ENCODE results near the gene SECTM1. TPM values are rescaled to one million over a fixed set of nuclear protein-coding genes. Genes with fewer than 3 reads are reported as not detected.
A peak's percentile ranks its signal among the peaks of the same experiment; 100 is the strongest.

The SECTM1 gene
- total RNA-seq, 1 donor from 2014 or later, result 1.1 TPM

DNA sequence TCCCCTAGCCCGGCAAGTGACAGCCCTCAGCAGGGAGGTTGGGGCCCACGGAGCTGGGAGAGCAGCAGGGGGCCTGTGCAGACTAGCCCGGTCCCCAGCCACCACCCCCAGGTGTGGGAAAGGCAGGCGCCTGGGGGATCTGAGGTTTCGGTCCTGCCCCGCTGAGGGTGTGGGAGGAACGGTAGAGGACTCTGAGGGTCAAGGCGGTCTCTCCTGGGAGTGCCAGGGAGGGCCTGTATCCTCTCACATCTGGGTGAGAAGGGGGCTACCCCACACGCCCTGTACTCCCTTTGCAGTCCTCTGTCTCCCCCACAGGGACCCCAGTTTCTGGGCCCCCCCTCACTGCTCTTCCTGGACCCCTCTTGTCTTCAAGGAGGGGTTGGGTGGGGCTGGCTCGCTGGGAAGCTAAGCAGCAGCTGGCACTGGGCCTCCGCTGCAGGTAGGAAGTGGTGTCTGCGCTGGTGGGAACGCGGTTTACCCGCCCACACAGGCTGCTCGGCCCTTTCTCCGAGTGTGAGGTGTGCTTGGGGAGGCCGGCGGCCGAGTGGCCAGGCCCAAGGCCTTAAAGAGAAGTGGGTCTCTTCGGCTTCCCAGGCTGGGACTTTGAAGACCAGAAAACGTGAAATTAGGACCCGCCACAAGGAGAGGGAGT lies 31.5 kb downstream of the SECTM1 start:
- DNase-seq (ENCODE audit: extremely low read depth, low read depth, low spot score), result no peak

DNA sequence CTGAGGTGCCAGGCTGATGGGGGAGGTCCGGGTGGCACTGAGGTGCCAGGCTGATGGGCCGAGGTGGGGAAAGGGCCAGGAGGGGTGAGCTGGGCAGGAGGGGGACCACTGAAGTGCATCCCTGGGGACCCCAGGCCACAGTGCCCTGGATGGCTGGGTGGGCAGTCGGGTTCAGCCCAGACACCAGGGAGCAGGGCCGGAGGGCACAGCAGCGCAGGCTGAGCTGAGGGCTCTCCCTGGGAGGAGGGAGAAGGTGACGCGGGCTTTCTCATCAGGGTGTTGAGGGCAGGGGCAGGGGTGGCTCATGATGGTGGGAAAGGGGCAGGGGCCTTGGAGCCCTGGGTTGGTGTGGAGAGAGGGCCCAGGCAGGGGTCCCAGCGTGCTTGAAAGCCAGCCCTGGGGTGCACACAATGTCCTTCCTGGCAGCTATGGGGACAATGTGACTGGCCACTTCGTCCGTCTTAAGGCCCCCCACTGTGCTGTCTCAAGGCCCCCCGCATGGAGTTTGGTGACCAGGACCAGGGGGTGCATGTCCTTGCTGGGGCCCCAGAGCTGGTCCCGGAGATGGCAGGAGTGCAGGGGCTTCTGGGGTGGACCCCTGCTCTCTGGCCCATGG lies 32.2 kb downstream of the SECTM1 start:
- no peak for DNase-seq (ENCODE audit: extremely low read depth, low read depth, low spot score)

DNA sequence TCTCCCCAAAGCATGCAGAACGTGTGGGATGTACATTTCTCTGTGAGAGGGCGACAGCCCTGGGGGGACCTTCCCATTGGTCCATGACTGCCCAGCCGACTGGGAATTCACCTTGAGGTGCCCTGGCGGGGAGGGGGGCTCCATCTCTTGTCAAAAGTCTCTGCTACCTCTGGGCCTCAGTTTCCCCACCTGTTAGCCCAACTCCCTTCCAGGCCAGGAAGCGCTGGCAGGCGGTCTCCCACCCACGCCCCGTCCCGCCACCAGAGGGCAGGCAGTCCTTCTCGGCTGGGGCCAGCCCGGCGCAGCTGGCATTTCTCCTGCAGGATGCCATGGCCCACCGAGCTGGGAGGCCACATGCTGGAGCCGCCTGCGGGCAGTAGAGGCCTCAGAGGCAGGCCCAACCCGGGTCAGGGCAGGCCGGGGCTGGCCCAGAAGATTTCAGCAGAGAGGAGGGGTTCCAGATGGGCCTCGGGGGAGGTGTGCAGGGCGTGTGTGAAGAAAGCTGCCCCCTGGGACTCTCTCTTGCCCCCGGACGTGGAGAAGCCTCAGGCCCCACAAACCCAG lies 32.8 kb downstream of the SECTM1 start:
- DNase-seq (ENCODE audit: extremely low read depth, low read depth, low spot score), result no peak

DNA sequence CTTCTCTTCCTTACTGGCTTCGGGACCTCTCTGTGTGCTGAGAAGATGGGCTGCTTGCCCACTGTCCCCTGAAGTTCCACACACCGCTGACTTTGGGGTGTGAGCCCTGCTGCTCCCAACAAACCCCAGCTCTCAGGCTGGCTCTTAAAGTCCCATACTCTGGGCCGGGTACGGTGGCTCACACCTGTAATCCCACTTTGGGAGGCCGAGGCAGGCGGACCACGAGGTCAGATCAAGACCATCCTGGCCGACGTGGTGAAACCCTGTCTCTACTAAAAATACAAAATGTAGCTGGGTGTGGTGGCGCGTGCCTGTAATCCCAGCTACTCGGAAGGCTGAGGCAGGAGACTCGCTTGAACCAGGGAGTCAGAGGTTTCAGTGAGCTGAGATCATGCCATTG lies 33.3 kb downstream of the SECTM1 start:
- no peak for DNase-seq (ENCODE audit: extremely low read depth, low read depth, low spot score)

DNA sequence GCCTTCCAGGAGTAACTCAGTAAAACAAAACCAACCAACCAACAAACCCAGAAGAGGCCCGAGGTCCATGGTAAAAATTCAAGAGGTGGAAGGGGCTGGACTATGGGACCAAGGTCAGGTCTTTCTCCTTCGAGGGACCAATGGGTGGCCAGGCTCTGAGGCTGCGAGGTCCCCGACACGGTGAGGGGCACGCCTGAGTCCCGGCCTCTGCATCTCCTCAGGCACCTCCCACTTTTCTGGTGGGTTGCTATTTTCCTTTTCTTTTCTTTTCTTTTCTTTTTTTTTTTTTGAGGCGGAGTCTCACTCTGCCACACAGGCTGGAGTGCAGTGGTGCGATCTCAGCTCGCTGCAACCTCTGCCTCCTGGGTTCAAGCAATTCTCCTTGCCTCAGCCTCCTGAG lies 34.1 kb downstream of the SECTM1 start:
- DNase-seq (ENCODE audit: extremely low read depth, low read depth, low spot score), result no peak

DNA sequence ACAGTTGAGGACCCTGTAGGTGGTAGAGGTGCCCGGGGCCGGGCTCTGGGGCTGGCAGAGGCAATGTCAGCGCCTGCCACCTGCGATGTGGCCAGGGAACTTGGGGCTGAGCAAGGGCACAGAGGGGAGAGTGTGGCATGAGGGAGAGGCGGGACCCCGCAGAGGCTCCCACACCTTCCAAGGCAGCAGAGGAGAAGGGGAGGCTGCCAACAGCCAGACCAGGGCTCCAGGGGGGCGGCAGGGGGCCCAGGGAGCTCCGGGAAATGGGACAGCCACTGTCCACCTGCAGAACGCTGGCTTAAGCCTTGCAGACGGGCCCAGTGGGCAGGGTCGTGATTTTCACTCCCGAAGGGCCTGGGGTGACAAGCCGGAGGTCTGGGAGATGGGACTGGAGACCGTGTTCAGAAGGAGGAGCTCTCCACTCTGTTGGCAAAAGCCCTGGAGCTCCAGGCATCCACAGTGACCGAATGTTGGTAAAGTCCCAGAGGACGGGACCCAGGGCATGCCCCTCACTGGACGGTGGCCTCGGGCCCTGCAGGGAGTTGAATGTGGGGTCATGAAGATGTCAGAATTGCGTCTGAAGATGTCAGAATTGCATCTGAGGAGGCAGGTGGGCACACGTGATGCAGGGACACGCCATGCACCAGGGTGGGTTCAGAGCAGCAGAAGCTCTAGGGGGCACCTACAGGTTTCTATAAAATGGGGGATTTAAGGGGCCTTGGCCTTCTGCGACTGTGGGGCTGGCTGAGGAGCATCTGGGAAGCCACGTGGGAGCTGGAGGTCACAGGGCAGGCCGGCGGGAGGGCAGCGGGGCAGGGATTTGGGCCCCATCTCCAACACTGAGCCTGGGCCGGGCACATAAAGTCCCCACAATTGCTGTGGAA lies 34.8 kb downstream of the SECTM1 start:
- no peak for DNase-seq (ENCODE audit: extremely low read depth, low read depth, low spot score)

DNA sequence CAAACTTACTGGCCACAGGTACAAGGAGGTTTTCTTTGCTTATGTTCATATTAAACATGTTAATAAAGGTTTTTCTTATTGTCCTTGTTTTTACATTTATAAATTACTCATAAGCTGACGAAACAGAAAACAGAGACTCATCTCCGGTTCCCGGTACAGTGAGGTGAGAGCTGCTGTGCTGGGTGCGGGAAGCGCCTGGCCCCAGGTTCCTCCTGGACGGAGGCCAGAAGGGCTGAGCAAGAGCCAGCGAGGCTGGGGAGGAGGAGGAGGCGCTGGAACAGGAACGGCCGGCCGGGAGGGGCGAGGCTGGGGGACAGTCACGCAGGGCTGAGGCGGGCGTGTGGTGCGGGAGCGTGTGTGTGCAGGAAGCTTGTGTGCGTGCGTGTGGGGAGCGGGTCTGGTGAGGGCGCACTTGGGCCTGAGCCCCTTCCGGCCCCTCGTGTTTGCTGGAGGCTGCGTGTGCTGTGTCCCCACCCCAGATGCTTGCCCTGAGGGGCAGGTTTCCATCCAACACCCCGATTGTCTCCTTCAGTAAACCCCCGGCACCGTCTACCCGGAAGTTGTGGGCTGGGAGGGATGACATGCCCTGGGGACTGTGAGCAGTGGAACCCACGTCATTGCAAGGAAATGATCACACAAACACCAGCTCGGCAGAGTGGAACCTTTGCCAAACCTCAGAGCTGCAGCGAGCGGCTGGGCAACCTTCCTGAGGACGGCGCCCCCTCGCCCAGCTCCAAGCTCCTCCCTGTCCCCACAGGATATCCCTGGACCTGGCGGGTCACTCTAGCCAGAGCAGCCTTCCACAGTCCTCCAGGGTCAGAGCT lies 35.6 kb downstream of the SECTM1 start:
- DNase-seq (ENCODE audit: extremely low read depth, low read depth, low spot score), result peak; percentile 68

DNA sequence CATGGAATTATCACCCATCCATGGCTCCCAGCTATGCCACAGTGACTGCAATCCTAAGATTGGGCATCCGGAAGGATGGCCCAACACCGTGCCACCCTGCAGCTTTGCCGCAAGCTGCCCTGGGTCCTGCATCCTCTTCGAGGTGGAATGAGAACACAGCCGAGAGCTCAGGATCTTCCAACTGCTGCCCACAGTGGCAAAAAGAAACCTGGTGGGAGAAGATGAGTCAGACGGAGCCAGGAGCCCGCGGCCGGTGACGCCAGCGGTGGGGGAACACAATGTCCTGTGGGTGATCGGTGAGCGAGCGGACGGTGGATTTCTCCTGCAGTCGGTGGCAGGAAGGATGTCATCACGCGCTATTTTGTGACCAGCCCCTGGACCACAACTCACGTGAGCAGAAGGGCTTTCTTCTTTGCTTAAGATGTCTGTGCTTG lies 36.3 kb downstream of the SECTM1 start:
- DNase-seq (ENCODE audit: extremely low read depth, low read depth, low spot score), result peak; percentile 61

DNA sequence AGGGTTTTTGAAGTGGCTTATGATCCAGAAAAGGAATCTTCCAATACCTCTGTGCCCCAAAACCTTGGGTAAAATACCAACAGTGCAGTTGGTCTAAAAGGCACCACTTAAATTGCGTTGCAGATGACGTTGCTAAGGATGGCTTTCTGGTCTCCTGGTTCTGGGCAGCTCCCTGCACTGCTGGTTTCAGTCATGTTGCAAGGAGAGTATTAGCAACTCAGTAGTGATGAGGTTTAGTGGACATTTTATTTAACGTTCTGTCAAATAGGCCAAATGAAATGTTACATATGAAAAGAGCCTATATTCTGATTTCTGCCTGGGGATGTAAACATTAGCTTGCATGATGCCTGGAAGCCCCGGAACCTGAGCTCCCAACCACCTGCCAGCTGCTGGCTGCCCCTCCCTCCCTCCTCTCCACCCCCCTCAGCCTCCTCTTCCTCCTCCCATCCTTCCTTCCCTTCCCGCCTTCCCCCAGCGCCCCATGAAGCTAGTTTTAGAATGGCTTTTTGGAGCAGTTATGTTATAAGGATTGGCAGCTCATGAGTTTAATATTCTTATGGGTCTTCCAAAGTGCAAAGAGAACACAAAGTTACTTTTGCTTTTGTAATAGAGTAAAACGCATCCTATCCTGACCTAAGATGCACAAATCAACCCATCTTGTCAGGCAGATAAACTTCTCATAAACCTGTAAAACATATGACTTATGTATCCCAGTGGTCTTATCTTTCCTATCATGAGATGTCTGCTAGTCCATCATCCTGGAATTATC lies 36.9 kb downstream of the SECTM1 start:
- no peak for DNase-seq (ENCODE audit: extremely low read depth, low read depth, low spot score)

DNA sequence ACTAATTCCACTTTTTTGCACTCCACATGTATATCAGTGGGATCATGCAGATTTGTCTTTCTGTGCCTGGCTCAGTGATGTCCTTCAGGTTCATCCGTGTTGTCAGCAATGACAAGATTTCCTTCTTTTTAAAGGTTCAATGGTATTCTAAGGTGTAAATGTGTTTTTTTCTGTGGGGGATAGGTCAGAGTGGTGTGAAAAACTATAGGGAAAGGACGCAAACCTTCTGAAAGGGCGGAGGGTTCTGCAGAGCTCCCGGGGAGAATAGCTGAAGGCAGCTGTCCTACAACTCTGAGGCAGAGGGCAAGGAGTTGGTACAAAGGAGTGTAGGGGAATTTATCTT lies 38.1 kb downstream of the SECTM1 start:
- DNase-seq (ENCODE audit: extremely low read depth, low read depth, low spot score), result no peak

DNA sequence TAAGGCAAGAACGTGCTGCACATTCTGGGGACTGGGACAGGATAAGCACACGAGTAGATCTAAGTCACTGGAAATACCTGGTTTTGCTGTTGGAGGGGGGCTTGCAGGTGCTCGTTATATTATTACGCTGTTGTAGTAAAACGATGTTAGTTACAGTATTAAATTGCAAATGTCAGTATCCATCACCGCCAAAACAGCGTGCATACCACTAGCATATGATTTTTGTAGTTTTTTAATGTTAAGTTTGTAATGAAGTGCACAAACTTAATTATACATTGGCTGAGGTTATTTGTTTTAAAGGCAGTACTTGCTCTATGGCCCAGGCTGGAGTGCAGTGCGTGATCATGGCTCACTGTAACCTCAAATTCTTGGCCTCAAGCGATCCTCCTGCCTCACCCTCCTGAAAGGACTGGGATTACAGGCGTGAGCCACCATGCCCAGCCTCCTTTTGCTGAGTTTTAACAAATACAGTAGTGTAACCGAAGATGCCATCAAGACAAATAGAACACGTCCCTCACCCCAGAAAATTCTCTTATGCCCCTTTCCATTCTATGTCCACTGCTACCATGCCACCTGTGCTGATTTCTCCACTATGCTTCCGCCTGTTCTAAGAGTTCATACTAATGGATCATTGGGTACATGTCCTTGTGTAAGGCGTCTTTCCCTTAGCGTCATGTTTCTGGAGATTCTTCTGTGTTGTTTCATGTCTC lies 39.3 kb downstream of the SECTM1 start:
- DNase-seq (ENCODE audit: extremely low read depth, low read depth, low spot score), result no peak

DNA sequence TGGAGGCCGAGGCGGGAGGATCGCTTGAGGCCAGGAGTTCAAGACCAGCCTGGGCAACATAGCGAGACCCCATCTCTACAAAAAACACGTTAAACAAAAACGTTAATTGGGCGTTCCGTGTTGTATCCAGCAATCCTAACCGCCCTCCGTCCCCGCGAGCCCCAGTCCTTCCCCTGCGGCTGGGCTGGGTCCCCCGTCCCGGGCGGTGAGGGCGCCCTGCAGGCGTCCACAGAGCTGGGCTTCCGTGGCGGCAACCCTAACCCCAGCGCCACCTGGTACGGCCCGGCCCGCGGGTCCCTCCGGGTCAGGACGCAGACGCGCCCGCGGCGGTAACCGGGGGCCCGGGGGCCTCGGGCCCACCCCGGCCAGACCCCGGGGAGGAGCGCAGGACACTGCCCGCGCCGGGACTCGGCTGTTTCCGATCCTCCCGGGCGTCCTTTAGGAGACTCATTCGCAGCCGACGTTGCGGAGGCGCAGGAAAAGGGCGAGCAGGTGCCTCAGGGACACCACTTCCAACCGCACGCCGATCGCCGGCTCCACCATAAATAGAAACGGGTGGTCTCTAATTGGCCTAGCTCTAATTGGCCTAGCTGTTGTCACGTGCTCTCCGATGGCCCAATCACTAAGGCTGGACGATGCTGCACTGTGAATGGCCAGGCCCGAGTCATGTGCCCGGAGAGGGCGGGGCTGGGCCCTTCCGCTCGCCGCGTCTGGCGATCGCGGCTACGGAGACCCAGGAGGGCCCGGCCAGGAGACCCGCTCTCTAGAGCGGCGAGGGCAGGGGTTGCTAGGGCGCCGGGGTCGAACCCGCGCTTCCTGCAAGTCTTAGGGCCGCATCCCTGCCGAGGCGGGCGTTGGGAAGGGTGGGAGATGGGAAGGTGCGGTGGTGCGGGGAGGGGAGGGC lies 41.1 kb downstream of the SECTM1 start:
- peak; percentile 84 for DNase-seq (ENCODE audit: extremely low read depth, low read depth, low spot score)

DNA sequence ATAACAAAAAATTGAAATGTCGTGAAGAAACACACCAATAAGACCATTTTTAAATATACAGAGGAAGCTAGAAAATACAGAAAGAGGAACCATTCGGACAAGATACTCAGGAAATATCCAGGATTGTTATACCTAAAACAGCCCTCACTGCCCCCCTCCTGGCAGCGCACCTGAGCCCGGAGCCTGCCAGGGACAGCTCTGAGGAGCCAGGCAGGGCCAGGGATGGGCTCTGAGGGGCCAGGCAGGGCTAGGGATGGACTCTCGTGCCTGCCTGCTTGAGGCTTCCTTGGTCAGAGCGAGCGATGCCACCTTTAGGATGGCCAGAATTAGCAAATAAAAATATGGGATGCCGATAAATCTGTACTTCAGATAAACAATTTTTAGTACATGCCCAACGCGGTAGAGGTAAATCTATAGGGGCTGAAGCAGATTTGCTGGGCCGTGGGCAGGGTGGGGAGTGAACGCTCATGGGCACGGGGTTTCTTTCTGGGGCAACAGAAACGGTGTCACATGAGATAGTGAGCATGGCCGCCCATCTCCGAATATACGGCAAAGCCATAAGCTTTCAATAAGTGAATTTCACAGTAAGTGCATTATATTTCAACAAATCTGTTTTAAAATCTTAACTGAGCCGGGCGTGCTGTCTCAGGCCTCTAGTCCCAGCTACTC lies 41.9 kb downstream of the SECTM1 start:
- DNase-seq (ENCODE audit: extremely low read depth, low read depth, low spot score), result no peak

DNA sequence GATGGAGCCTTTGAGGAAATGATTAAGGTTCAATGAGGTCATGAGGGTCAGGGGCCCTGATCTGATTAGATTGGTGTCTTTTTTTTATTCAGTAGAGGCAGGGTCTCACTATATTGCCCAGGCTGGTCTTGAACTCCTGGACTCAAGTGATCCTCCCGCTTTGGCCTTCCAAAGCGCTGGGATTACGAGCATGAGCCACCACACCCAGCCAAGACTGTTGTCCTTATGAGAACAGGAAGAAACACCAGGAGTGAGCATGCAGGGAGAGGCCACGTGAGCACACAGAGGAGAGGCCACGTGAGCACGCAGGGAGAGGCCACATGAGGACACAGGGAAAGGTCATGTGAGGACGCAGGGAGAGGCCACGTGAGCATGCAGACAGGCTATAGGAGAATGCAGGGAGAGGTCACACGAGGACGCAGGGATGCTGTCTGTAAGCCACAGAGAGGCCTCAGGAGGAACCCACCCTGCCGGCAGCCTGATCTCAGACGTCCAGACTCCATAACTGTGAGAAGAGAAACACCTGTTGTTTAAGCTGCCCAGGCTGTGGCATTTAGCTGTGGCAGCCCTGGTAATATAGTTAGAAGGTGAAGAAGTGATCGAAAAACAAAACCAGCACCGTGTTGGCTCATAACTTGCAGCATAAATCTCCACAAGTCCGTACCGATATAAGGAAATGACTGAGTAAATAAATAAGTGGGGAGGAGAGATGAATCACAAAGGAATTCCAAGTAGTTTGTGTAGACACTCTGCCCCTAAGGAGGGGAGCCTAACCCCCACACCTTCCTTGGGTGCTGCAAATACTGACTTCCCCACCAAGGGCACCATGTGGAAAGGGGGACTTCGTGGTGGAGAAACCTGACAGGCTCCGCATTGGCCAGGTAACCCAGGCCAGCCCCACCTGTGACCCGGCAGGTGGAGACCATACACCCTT lies 45.4 kb downstream of the SECTM1 start:
- peak; percentile 60 for DNase-seq (ENCODE audit: extremely low read depth, low read depth, low spot score)

DNA sequence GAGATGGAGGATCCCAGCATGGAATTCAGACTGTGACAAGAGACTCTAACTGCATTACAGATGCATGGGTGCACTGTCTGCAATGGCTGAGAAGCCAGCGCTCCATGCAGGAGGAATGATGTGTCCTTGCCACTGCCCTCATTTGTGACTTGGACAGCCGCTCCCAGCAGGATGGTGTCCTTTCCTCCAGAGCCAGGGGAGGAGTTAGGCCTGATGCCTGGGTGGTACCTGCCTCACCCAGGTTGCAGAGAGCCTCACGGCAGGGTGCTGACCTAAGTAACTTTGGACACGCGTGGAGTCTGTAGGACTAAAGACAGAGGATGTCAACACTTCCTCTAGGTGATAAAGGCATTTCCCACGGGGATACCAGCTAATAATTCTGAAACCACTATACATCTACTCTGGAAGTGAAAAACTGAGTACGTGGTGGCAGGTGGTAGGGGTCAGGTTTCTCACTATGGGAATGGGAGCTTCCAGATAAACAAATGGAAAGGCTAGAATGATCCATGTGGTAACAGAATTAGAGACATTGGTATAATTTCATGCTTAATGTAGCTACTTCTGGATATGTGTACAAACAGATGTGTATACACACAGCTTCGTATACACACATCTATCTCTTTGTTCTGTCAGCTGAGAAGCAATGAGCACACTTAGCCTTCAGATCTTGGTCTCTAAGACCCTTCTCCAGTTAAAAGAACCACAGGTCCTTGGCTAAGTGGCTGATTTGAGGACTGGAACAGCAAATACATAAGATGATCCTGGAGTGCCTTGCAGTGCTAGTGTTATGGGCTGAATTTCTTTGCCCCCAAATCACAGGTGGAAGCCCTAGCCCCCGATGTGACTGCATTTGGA lies 46.3 kb downstream of the SECTM1 start:
- no peak for DNase-seq (ENCODE audit: extremely low read depth, low read depth, low spot score)

DNA sequence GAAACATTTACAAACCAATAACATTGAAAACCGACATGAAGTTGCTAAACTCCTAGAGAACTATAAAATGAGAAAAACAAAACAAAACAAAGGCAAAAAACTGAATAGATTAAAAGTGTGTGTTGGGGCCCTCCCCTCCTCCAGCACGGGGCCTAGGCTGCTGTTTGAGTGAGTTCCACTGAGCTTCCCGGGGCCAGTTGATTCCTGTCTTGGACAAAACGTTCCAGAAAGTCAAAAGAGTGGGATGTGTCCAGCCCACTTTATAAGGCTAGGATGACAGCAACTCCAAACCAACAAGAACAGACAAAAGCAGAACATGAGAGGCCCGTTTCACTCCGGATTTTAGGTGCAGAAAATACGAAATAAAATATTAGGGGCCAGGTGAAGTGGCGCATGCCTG lies 48.4 kb downstream of the SECTM1 start:
- DNase-seq (ENCODE audit: extremely low read depth, low read depth, low spot score), result no peak
